Prostate gland (tissue), 2 donors: ENCODE results near the gene GABRR1.

Source experiments
- POLR2A ChIP-seq: fragments of 450-650 bp; IDR thresholded peaks from one replicate; pipeline ENCODE4 v1.6.1; 2016; ENCODE audit warnings: antibody characterized with exemption, mild to moderate bottlenecking
- POLR2AphosphoS5 ChIP-seq: sonication (generic); formaldehyde crosslinking; IDR thresholded peaks from one replicate; pipeline ENCODE4 v1.6.1; 2017; ENCODE audit warnings: antibody characterized with exemption
- TF ChIP-seq, protein P1 (sequence below), 4 experiments: fragments of 200-600 bp in 2 of 4; fragments of 450-650 bp in 2 of 4; sonication (generic) in 2 of 4; IDR thresholded peaks; 1 replicate in 3 of 4; 2 replicates in 1 of 4; pipeline ENCODE4 v1.5.1; 2016 to 2019; ENCODE audit warnings: antibody characterized with exemption in 4 of 4, mild to moderate bottlenecking in 2 of 4, moderate library complexity in 2 of 4

DNA sequence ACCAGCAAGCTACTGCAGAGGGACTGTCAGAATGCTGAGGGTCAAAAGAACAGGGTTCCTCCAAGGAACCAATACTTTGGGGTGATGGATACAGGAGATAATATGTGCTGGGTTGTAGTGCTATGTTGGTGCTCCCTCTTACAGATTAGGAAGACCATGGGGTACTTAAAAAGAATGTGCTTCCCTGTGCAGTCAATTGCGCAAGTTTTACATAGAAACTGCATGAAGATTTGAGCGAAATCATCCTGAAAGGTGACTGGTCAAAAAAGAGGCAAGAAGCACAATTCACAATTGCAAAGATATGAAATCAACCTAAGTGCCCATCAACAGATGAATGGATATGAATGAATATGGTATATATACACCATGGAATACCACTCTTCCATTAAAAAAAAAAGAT, 33.9 kb downstream of the GABRR1 start:
- TF ChIP-seq, protein P1, sequence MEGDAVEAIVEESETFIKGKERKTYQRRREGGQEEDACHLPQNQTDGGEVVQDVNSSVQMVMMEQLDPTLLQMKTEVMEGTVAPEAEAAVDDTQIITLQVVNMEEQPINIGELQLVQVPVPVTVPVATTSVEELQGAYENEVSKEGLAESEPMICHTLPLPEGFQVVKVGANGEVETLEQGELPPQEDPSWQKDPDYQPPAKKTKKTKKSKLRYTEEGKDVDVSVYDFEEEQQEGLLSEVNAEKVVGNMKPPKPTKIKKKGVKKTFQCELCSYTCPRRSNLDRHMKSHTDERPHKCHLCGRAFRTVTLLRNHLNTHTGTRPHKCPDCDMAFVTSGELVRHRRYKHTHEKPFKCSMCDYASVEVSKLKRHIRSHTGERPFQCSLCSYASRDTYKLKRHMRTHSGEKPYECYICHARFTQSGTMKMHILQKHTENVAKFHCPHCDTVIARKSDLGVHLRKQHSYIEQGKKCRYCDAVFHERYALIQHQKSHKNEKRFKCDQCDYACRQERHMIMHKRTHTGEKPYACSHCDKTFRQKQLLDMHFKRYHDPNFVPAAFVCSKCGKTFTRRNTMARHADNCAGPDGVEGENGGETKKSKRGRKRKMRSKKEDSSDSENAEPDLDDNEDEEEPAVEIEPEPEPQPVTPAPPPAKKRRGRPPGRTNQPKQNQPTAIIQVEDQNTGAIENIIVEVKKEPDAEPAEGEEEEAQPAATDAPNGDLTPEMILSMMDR (IDR thresholded peaks at IDR 0.05) = no peak
- TF ChIP-seq POLR2AphosphoS5 (no peak), POLR2A (no peak)
